KMS-11 (cell line): ENCODE measurements around the gene SRSF5.

ENCODE experiments used
- H2AFZ ChIP-seq: fragments of 200-600 bp; sonication (generic); 2 replicates; pipeline ENCODE4 v1.6.1; 2016; ENCODE audit warnings: antibody characterized with exemption, mixed run types, low read depth
- H3K27ac ChIP-seq: fragments of 200-600 bp; sonication (generic); 2 replicates; pipeline ENCODE4 v1.6.1; 2016; ENCODE audit warnings: mild to moderate bottlenecking, mixed run types
- H3K27me3 ChIP-seq: fragments of 200-600 bp; sonication (generic); 2 replicates; pipeline ENCODE4 v1.6.1; 2017; ENCODE audit warnings: mild to moderate bottlenecking, low read depth, mixed run types, moderate library complexity; ENCODE audit not compliant: insufficient read depth
- H3K36me3 ChIP-seq: fragments of 200-600 bp; sonication (generic); 2 replicates; pipeline ENCODE4 v1.6.1; 2017; ENCODE audit warnings: mild to moderate bottlenecking, mixed run types; ENCODE audit not compliant: insufficient read depth
- H3K4me1 ChIP-seq: fragments of 200-600 bp; sonication (generic); 2 replicates; pipeline ENCODE4 v1.6.1; 2016; ENCODE audit warnings: mild to moderate bottlenecking, low read depth, mixed run types; ENCODE audit not compliant: poor library complexity, severe bottlenecking
- H3K4me2 ChIP-seq: fragments of 200-600 bp; sonication (generic); 2 replicates; pipeline ENCODE4 v1.7.0; 2016; ENCODE audit warnings: mild to moderate bottlenecking, mixed run types
- H3K4me3 ChIP-seq: fragments of 200-600 bp; sonication (generic); IDR thresholded peaks from 2 replicates; pipeline ENCODE4 v1.6.1; 2017; ENCODE audit warnings: low read depth, low read length, mixed read lengths; ENCODE audit not compliant: insufficient read depth
- H3K79me2 ChIP-seq: fragments of 200-600 bp; sonication (generic); 2 replicates; pipeline ENCODE4 v1.6.1; 2016; ENCODE audit warnings: low read depth, mixed run types; ENCODE audit not compliant: insufficient read depth
- H3K9ac ChIP-seq: fragments of 200-600 bp; sonication (generic); 2 replicates; pipeline ENCODE4 v1.6.1; 2016; ENCODE audit warnings: mild to moderate bottlenecking, mixed run types
- H4K20me1 ChIP-seq: fragments of 200-600 bp; sonication (generic); 2 replicates; pipeline ENCODE4 v1.6.1; 2016; ENCODE audit warnings: mild to moderate bottlenecking, mixed run types; ENCODE audit not compliant: insufficient read depth
- TF ChIP-seq, protein P1 (sequence below): fragments of 200-600 bp; sonication (generic); conservative IDR thresholded peaks from 2 replicates; pipeline ENCODE4 v1.6.1; 2017; ENCODE audit warnings: low read depth, mild to moderate bottlenecking, antibody characterized with exemption, low read length, moderate library complexity, mixed read lengths

The SRSF5 gene

DNA sequence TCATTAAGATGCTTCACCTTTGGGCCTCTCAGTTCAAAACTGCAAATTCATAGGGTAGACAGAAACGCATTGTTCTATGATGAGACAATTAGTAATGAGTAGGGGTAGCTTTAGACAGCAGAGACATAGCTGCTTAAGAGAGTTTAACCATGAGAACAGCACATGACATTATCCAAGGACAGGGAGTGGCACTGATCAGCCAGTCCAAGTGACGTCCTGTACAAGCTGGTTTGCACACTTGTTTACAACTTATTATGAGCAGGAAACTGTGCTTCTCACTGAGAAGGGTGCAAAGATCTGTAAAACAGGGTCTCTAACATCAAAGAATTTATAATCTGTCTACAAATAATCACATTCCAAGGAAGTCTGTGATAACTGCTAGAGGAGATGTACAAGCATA, 11.2 kb upstream of the SRSF5 start:
- TF ChIP-seq, protein P1, sequence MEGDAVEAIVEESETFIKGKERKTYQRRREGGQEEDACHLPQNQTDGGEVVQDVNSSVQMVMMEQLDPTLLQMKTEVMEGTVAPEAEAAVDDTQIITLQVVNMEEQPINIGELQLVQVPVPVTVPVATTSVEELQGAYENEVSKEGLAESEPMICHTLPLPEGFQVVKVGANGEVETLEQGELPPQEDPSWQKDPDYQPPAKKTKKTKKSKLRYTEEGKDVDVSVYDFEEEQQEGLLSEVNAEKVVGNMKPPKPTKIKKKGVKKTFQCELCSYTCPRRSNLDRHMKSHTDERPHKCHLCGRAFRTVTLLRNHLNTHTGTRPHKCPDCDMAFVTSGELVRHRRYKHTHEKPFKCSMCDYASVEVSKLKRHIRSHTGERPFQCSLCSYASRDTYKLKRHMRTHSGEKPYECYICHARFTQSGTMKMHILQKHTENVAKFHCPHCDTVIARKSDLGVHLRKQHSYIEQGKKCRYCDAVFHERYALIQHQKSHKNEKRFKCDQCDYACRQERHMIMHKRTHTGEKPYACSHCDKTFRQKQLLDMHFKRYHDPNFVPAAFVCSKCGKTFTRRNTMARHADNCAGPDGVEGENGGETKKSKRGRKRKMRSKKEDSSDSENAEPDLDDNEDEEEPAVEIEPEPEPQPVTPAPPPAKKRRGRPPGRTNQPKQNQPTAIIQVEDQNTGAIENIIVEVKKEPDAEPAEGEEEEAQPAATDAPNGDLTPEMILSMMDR = no peak

DNA sequence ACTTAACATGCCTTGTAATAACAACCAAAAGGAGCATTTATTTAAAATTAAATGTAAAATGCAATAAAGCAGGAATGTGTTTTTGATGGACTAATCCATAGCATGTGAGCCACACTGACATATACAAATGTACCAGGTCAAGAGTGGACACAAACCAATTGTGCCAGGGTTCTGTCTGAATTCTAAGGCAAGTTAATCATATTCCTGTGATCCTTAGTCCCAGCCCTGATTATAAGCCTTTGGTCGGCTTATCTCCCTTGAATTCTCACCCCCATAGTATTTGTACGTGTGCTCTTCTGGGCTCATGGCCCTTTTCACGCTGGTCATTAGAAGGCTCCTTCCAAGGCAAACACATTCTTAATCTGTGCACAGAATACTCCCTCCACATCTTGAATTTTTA, 10.6 kb upstream of the SRSF5 start:
- Histone ChIP-seq H3K9ac (no peak overlapping the region), H3K4me3 (no peak overlapping the region), H2AFZ (no peak overlapping the region)

More for the DNA sequence above, 11.2 kb upstream of the SRSF5 start:
- Histone ChIP-seq H3K27me3 (no peaks in the 10 kb centered on the region), H3K4me2 (no peak overlapping the region), H3K27ac (no peak overlapping the region), H3K36me3 (no peaks in the 10 kb centered on the region), H3K79me2 (no peaks in the 10 kb centered on the region), H4K20me1 (no peaks in the 10 kb centered on the region), H3K4me3 (no peak overlapping the region), H3K4me1 (no peaks in the 10 kb centered on the region), H3K9ac (no peak overlapping the region), H2AFZ (no peak overlapping the region)

DNA sequence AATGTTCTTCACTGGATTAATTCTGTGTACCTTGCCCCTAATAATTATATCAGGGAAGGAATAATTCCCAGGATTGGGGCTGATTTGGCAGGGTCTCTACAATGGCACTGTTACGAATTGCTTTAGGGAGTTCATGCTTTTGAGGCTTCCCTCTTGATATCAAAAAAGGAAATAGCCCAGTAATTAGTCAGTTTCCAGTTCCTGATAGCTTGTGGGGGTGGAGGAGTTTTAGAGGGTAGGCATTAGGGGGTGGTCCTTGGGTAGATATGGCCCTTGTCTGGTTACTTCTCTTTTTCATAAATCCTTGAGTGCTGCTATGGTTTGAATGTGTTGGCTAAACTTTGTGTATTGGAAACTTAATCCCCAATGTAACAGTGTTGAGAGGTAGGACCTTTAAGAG, 6.1 kb upstream of the SRSF5 start:
- H3K9ac ChIP-seq = no peak overlapping the region
- H3K36me3 ChIP-seq = no peaks in the 10 kb centered on the region
- no peak overlapping the region for H3K4me2 ChIP-seq
- no peaks in the 10 kb centered on the region for H3K79me2 ChIP-seq
- H3K27me3 ChIP-seq = no peaks in the 10 kb centered on the region
- no peak overlapping the region for H3K27ac ChIP-seq
- no peaks in the 10 kb centered on the region for H3K4me1 ChIP-seq
- no peak overlapping the region for H2AFZ ChIP-seq
- TF ChIP-seq, protein P1 = no peak
- H4K20me1 ChIP-seq = no peaks in the 10 kb centered on the region
- H3K4me3 ChIP-seq = no peak overlapping the region

More for the DNA sequence above, 10.6 kb upstream of the SRSF5 start:
- no peaks in the 10 kb centered on the region for H3K4me1 ChIP-seq
- H4K20me1 ChIP-seq = no peaks in the 10 kb centered on the region
- H3K27me3 ChIP-seq = no peaks in the 10 kb centered on the region
- no peaks in the 10 kb centered on the region for H3K79me2 ChIP-seq
- H3K27ac ChIP-seq = no peak overlapping the region
- TF ChIP-seq, protein P1 = no peak
- no peak overlapping the region for H3K4me2 ChIP-seq
- no peaks in the 10 kb centered on the region for H3K36me3 ChIP-seq

DNA sequence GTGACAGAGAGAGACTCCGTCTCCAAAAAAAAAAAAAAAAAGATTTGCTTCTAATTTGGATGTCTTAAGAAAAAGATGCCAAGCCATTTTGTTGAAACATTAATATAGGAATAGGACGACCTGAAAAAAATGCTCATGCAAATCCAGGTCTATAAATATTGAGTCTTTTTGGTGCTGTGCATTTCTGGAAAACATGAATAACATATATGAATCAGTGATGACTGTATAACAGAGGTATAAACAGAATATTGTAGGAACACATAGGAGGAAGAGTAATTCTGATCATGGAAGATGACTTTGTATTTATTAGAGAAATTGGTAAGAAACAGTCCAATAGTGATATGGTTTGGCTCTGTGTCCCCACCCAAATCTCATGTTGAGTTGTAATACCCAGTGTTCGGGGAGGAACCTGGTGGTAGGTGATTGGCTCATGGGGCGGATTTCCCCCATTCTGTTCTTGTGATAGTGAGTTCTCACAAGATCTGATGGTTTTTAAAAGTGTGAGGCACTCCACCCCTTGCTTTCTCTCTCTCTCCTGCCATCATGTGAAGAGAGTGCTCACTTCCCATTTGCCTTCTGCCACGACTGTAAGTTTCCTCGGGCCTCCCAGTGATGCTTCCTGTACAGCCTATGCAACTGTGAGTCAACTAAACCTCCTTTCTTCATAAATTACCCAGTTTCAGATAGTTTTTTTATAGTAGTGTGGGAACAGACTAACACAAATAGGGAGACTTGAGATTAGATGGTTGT, 3.0 kb upstream of the SRSF5 start:
- H3K36me3 ChIP-seq = peaks cover 7% of the 10 kb centered on the region; the same call in 1 of the 2 replicates
- peaks cover 17% of the 10 kb centered on the region for H3K79me2 ChIP-seq
- H3K27me3 ChIP-seq = no peaks in the 10 kb centered on the region
- no peak overlapping the region for H3K27ac ChIP-seq
- no peak overlapping the region for H2AFZ ChIP-seq
- TF ChIP-seq, protein P1 = no peak
- peaks cover 8% of the 10 kb centered on the region for H3K4me1 ChIP-seq
- no peak overlapping the region for H3K9ac ChIP-seq
- H4K20me1 ChIP-seq = 0 out of 2 replicates have a peak, but pooled peaks cover 7% of the 10 kb centered on the region
- H3K4me3 ChIP-seq = no peak overlapping the region
- H3K4me2 ChIP-seq = no peak overlapping the region
